OCI-LY1 (cell line): ENCODE data around the gene COL26A1.

ENCODE experiments used
- EZH2 ChIP-seq: fragments of 200-600 bp; sonication (generic), shearing (Covaris generic); IDR thresholded peaks from 2 replicates; pipeline ENCODE4 v1.8.0; 2017; ENCODE audit warnings: borderline replicate concordance, mixed run types, mild to moderate bottlenecking, antibody characterized with exemption, low read length, moderate library complexity, mixed read lengths
- TF ChIP-seq, protein P1 (sequence below): fragments of 200-600 bp; sonication (generic), shearing (Covaris generic); IDR thresholded peaks from 2 replicates; pipeline ENCODE4 v1.5.1; 2017; ENCODE audit warnings: mild to moderate bottlenecking, antibody characterized with exemption, low read length, moderate library complexity, mixed read lengths

DNA sequence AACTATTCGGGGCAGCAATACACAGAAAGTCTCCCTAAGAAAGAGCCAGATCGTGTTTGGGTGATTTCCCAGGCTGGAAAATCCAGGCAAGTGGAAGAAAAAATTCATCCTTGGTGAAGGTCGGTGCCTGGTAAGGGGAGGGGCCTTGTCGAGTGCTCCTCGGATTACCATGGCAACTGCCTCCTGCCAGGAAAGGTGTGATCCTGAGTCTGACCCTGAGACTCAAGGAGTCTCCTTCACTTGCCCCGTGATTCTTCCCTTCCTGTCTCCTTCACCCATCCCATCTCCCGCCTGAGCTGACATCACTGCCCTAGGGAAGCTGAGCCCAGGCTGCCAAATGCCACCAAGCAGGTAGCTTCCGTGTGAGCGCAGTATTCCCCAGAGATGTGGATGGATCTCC is 154.2 kb downstream of the COL26A1 start:
- TF ChIP-seq, protein P1, sequence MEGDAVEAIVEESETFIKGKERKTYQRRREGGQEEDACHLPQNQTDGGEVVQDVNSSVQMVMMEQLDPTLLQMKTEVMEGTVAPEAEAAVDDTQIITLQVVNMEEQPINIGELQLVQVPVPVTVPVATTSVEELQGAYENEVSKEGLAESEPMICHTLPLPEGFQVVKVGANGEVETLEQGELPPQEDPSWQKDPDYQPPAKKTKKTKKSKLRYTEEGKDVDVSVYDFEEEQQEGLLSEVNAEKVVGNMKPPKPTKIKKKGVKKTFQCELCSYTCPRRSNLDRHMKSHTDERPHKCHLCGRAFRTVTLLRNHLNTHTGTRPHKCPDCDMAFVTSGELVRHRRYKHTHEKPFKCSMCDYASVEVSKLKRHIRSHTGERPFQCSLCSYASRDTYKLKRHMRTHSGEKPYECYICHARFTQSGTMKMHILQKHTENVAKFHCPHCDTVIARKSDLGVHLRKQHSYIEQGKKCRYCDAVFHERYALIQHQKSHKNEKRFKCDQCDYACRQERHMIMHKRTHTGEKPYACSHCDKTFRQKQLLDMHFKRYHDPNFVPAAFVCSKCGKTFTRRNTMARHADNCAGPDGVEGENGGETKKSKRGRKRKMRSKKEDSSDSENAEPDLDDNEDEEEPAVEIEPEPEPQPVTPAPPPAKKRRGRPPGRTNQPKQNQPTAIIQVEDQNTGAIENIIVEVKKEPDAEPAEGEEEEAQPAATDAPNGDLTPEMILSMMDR: no peak
- TF ChIP-seq EZH2: no peak
